Sigmoid colon (tissue), 7 donors: Measurements from ENCODE around the gene GPHA2. TPM values are rescaled to one million over a fixed set of nuclear protein-coding genes. Genes with fewer than 3 reads are reported as not detected.

ENCODE experiments used
- DNase-seq: peaks from one replicate; pipeline ENCODE4 v3.0.0-alpha.2; 2019
- H3K27ac ChIP-seq, 4 donors: fragments of 200-600 bp; sonication (generic); one replicate each; pipeline ENCODE4 v1.5.1; 2016 to 2019; ENCODE audit warnings: mild to moderate bottlenecking in 1 of 4
- H3K27me3 ChIP-seq, 3 donors: fragments of 200-600 bp; sonication (generic); one replicate each; pipeline ENCODE4 v1.5.1; 2019; ENCODE audit warnings: mild to moderate bottlenecking in 1 of 3
- H3K36me3 ChIP-seq, 4 donors: fragments of 200-600 bp; sonication (generic); one replicate each; pipeline ENCODE4 v1.5.1; 2016 to 2019
- H3K4me1 ChIP-seq, 4 donors: fragments of 200-600 bp; sonication (generic); one replicate each; pipeline ENCODE4 v1.5.1; 2017 to 2019
- H3K4me3 ChIP-seq, 4 donors: fragments of 200-600 bp; sonication (generic); one replicate each; pipeline ENCODE4 v1.5.1; 2017 to 2019; ENCODE audit warnings: mild to moderate bottlenecking in 2 of 4, moderate library complexity in 1 of 4
- H3K9me3 ChIP-seq, 4 donors: fragments of 200-600 bp in 3 of 4; sonication (generic) in 3 of 4; one replicate each; pipeline versions ENCODE4 v1.5.1 to v1.6.1; 2013 to 2019
- EP300 ChIP-seq, 4 donors: sonication (generic); formaldehyde crosslinking; IDR thresholded peaks; one replicate each; pipeline ENCODE4 v1.6.1; 2017; ENCODE audit warnings: antibody characterized with exemption in 4 of 4
- POLR2A ChIP-seq, 2 donors: fragments of 450-650 bp; IDR thresholded peaks; one replicate each; pipeline ENCODE4 v1.6.1; 2016; ENCODE audit warnings: antibody characterized with exemption in 2 of 2, mild to moderate bottlenecking in 2 of 2, moderate library complexity in 2 of 2
- POLR2AphosphoS5 ChIP-seq, 4 donors: sonication (generic); formaldehyde crosslinking; IDR thresholded peaks; one replicate each; pipeline ENCODE4 v1.6.1; 2017; ENCODE audit warnings: antibody characterized with exemption in 4 of 4
- WGBS, 2 donors: extraction: QIAGEN DNeasy Blood & Tissue Kit; methylation state at CpG; one replicate each; pipeline ENCODE4 v1.1.7; 2013; 5-methylcytosine and 5-hydroxymethylcytosine counted together
- intact Hi-C: fragments of 100-400 bp; cut with DNase I; formaldehyde crosslinking; loops from one replicate; pipeline ENCODE4 v1.15.1; 2023
- polyA plus RNA-seq, 3 donors: library from polyadenylated mRNA; stranded (reverse); fragments of 200-250 nt; gene quantifications; one replicate each; pipeline ENCODE4 v1.2.3, GENCODE V29; 2013
- total RNA-seq, 4 donors: library from RNA; depleted of rRNA; stranded (reverse); fragments of >200 nt; gene quantifications; one replicate each; pipeline ENCODE4 v1.1.0, GENCODE V29; 2016
- TF ChIP-seq, protein P1 (sequence below), 4 experiments: fragments of 450-650 bp in 3 of 4; fragments of 200-600 bp in 1 of 4; IDR thresholded peaks; one replicate each; pipeline ENCODE4 v1.5.1; 2016 to 2019; ENCODE audit warnings: antibody characterized with exemption in 4 of 4, mild to moderate bottlenecking in 3 of 4, moderate library complexity in 2 of 4
- donor health status: healthy with polysubstance abuse.
- donor health status: Bipolar disorder and iron deficiency.
- donor health status: healthy.

Gene GPHA2
- total and polyA plus RNA-seq, 7 donors = 0.47 to 2.9 TPM; not detected in 5

GRCh38 chr11:64894070-64894811 is 41.5 kb downstream of the GPHA2 start:
- Histone ChIP-seq H3K4me3 (no peak overlapping the region), H3K4me1 (peaks cover 0 to 5% (median 2%) of the 10 kb centered on the region in 4 donors), H3K27me3 (no peaks in the 10 kb centered on the region), H3K27ac (peak overlapping the region in 1 of 4 donors; percentile 55), H3K9me3 (no peaks in the 10 kb centered on the region), H3K36me3 (peaks cover 0 to 38% (median 14%) of the 10 kb centered on the region in 4 donors)
- intact Hi-C loops = loop anchor here (1.0 kb wide), 1 partner anchor 47 kb away; no protein-coding TSS in a partner anchor
- WGBS, 2 donors = 14 to 34% methylated on average over 14 of the region's 14 CpGs
- TF ChIP-seq POLR2AphosphoS5 (IDR thresholded peaks at IDR 0.05) = peak in 1 of 4 donors; percentile 18
- no peak for TF ChIP-seq POLR2A (IDR thresholded peaks at IDR 0.05)
- TF ChIP-seq, protein P1, sequence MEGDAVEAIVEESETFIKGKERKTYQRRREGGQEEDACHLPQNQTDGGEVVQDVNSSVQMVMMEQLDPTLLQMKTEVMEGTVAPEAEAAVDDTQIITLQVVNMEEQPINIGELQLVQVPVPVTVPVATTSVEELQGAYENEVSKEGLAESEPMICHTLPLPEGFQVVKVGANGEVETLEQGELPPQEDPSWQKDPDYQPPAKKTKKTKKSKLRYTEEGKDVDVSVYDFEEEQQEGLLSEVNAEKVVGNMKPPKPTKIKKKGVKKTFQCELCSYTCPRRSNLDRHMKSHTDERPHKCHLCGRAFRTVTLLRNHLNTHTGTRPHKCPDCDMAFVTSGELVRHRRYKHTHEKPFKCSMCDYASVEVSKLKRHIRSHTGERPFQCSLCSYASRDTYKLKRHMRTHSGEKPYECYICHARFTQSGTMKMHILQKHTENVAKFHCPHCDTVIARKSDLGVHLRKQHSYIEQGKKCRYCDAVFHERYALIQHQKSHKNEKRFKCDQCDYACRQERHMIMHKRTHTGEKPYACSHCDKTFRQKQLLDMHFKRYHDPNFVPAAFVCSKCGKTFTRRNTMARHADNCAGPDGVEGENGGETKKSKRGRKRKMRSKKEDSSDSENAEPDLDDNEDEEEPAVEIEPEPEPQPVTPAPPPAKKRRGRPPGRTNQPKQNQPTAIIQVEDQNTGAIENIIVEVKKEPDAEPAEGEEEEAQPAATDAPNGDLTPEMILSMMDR (IDR thresholded peaks at IDR 0.05) = peak; percentile 89 to 96 (median 92)
- TF ChIP-seq EP300 (IDR thresholded peaks at IDR 0.05) = no peak
- DNase-seq = peak; percentile 90

DNA sequence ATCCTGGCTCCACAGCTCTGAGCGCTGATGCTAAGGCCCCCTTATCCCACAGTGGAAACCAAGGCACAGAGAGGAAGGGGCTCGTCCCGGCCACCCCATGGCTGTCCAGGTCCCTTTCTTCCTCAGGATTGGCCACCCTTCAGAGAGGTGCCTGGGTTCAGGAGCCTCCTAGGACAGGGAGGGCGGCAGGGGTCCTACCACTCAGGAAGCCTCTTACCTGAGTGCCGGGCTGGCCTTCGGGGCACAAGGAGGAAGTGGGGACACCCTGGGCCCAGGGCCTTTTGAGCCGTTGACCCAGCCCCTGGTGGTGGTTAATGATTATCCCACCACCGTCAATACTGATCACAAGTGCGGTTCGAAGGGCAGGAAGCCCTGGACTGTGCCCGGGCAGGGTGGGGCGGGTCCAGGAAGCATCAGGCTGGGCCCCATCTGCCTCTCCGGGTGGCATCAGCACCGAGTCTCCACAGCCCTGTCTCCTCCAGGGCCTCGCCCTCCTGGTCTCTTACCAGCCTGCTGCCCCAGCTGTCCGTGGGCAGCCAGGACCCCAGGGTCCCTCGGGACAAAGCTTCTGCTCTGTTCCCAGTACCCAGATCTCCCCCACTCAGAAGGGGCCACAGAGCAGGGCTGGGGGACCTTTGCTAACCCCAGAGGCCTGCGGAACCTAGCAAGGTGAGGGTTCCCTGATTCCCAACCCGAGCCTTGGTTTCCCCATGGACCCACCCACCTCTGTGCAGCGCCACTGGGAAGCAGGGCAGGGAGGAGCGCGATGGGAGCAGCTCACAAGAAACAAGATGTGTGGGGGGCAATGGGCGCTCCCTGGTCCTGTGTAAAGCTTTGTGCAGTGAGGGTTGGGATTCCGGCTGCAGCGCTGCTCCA is 42.3 kb downstream of the GPHA2 start:
- Histone ChIP-seq H3K4me3 (peak overlapping the region in 1 of 4 donors; percentile 18), H3K27me3 (no peaks in the 10 kb centered on the region), H3K4me1 (peaks cover 0 to 8% (median 3%) of the 10 kb centered on the region in 4 donors), H3K9me3 (no peaks in the 10 kb centered on the region), H3K27ac (peak overlapping the region in 1 of 4 donors; percentile 55), H3K36me3 (peaks cover 0 to 30% (median 10%) of the 10 kb centered on the region in 4 donors)
- intact Hi-C loops = loop anchor here (1.0 kb wide), 1 partner anchor 46 kb away; no protein-coding TSS in a partner anchor
- no peak for DNase-seq
- 17 to 65% methylated on average over 25 of the region's 25 CpGs for WGBS, 2 donors
- TF ChIP-seq, protein P1 (IDR thresholded peaks at IDR 0.05) = no peak
- TF ChIP-seq POLR2A (IDR thresholded peaks at IDR 0.05) (peak in 1 of 2 donors; percentile 87), POLR2AphosphoS5 (IDR thresholded peaks at IDR 0.05) (peak in 2 of 4 donors; percentile 2 to 58)

DNA sequence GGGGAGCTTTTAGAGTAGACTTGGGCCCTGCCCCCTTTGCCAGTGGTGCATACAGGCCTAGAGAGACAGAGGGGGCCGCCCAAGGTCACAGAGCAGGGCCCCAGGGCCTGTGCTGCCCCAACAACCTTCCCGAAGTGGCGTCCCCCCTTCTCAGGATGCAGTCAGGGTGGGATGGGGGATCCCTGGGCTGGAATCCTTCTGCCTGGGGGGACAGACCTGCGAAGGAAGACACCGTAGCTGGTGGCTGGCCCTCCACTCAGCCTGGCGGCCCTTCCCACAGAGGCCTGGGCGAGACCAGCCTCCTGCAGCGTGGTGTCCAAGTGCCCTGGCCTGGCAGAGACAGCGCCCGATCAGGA is 42.9 kb downstream of the GPHA2 start:
- H3K4me3 ChIP-seq = peak overlapping the region in 1 of 4 donors; percentile 18
- 19 to 67% methylated on average over 10 of the region's 10 CpGs for WGBS, 2 donors

DNA sequence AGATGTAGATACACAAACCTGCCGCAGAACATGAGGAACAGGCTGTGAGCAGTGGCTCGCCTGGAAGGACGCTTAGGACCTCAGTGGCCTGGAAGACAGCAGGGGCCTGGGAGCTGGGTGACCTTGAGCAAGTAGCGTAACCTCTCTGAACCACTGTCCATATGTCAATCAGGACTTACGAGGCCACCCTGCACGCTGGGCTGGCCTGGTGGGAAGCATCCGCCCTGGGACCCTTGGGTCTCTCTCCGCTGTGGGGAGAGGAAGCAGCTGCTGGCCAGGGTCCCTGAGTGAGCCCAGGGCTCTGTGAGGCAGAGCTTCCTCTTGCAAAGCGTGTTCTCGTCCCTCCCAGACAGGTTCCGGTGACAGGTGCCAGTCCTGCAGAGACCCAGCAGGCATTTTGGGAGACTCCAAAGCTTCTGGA is 43.3 kb downstream of the GPHA2 start:
- peak overlapping the region in 1 of 4 donors; percentile 45 for H3K27ac ChIP-seq
- WGBS, 2 donors = 16 to 54% methylated on average over 11 of the region's 11 CpGs
- H3K4me1 ChIP-seq = peaks cover 0 to 18% (median 13%) of the 10 kb centered on the region in 4 donors
- peak in 1 of 4 donors; percentile 15 for TF ChIP-seq POLR2AphosphoS5 (IDR thresholded peaks at IDR 0.05)
- TF ChIP-seq EP300 (IDR thresholded peaks at IDR 0.05) = no peak
- TF ChIP-seq POLR2A (IDR thresholded peaks at IDR 0.05) = no peak
- TF ChIP-seq, protein P1 (IDR thresholded peaks at IDR 0.05) = no peak
- intact Hi-C loops = no loop called here
- no peaks in the 10 kb centered on the region for H3K9me3 ChIP-seq
- H3K4me3 ChIP-seq = peak overlapping the region in 1 of 4 donors; percentile 18
- DNase-seq = no peak
- H3K36me3 ChIP-seq = peaks cover 0 to 20% (median 4%) of the 10 kb centered on the region in 4 donors
- H3K27me3 ChIP-seq = no peaks in the 10 kb centered on the region

More for the DNA sequence above, 42.9 kb downstream of the GPHA2 start:
- H3K4me1 ChIP-seq = peaks cover 0 to 14% (median 9%) of the 10 kb centered on the region in 4 donors
- H3K9me3 ChIP-seq = no peaks in the 10 kb centered on the region
- H3K27me3 ChIP-seq = no peaks in the 10 kb centered on the region
- peak overlapping the region in 1 of 4 donors; percentile 45 for H3K27ac ChIP-seq
- peaks cover 0 to 24% (median 7%) of the 10 kb centered on the region in 4 donors for H3K36me3 ChIP-seq
- intact Hi-C loops = no loop called here
- no peak for DNase-seq
- TF ChIP-seq, protein P1 (IDR thresholded peaks at IDR 0.05) = no peak
- TF ChIP-seq POLR2A (IDR thresholded peaks at IDR 0.05) (no peak), POLR2AphosphoS5 (IDR thresholded peaks at IDR 0.05) (no peak), EP300 (IDR thresholded peaks at IDR 0.05) (no peak)
